HL-60 (cell line): ENCODE measurements around the gene CES2.

Experiments used
- GABPA ChIP-seq: IDR thresholded peaks from 2 replicates; pipeline ENCODE4 v1.6.1; 2012; ENCODE audit warnings: low read depth
- POLR2AphosphoS5 ChIP-seq: IDR thresholded peaks from 2 replicates; pipeline ENCODE4 v1.6.1; 2012; ENCODE audit warnings: low read depth
- SPI1 ChIP-seq: IDR thresholded peaks from 2 replicates; pipeline ENCODE4 v1.6.1; 2012; ENCODE audit warnings: low read depth, mild to moderate bottlenecking, borderline replicate concordance
- TF ChIP-seq, protein P1 (sequence below): IDR thresholded peaks from one replicate; pipeline ENCODE4 v1.5.1; 2011; ENCODE audit warnings: low read length, control low read depth, inconsistent platforms; ENCODE audit not compliant: insufficient read depth
- TF ChIP-seq, protein P2 (sequence below): IDR thresholded peaks from 2 replicates; pipeline ENCODE4 v1.6.1; 2012; ENCODE audit warnings: low read depth; ENCODE audit not compliant: insufficient replicate concordance

DNA sequence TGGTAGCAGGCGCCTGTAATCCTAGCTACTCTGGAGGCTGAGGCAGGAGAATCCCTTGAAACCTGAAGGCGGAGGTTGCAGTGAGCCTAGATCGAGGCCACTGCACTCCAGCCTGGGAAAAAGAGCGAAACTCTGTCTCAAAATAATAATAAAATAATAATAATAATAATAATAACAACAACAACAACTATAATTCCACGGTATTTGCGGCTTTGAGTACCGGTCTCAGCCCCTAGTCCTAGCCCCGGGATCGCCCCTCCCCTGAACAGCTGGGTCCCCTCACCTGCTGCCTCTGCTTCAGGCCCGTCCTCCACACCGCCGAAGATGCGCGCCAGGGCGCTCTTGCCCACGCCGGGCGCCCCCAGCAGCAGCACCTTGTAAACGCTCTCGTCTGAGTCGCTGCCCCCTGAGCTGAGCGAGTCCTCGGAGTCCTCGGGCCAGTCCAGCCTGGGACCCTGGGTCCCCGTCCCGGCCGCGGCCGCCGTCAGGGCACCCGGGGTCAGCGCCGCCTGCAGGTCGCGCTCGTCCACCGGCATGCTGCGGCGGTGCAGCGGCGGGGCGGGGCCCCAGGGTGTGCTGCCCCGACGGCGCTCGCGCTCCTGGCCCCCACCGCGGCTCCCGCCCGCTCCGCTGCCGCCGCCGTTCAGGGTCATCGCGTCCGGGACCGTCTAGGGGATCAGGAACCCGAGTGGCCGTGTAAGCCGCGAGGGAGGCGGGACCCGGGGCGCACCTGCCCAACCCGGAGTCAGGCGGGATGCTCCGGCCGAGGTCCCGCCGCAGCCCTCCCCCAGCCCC is 10.6 kb upstream of the CES2 start:
- TF ChIP-seq, protein P1, sequence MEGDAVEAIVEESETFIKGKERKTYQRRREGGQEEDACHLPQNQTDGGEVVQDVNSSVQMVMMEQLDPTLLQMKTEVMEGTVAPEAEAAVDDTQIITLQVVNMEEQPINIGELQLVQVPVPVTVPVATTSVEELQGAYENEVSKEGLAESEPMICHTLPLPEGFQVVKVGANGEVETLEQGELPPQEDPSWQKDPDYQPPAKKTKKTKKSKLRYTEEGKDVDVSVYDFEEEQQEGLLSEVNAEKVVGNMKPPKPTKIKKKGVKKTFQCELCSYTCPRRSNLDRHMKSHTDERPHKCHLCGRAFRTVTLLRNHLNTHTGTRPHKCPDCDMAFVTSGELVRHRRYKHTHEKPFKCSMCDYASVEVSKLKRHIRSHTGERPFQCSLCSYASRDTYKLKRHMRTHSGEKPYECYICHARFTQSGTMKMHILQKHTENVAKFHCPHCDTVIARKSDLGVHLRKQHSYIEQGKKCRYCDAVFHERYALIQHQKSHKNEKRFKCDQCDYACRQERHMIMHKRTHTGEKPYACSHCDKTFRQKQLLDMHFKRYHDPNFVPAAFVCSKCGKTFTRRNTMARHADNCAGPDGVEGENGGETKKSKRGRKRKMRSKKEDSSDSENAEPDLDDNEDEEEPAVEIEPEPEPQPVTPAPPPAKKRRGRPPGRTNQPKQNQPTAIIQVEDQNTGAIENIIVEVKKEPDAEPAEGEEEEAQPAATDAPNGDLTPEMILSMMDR: peak; percentile 23
- TF ChIP-seq SPI1 (no peak), POLR2AphosphoS5 (no peak), GABPA (no peak)
- TF ChIP-seq, protein P2, sequence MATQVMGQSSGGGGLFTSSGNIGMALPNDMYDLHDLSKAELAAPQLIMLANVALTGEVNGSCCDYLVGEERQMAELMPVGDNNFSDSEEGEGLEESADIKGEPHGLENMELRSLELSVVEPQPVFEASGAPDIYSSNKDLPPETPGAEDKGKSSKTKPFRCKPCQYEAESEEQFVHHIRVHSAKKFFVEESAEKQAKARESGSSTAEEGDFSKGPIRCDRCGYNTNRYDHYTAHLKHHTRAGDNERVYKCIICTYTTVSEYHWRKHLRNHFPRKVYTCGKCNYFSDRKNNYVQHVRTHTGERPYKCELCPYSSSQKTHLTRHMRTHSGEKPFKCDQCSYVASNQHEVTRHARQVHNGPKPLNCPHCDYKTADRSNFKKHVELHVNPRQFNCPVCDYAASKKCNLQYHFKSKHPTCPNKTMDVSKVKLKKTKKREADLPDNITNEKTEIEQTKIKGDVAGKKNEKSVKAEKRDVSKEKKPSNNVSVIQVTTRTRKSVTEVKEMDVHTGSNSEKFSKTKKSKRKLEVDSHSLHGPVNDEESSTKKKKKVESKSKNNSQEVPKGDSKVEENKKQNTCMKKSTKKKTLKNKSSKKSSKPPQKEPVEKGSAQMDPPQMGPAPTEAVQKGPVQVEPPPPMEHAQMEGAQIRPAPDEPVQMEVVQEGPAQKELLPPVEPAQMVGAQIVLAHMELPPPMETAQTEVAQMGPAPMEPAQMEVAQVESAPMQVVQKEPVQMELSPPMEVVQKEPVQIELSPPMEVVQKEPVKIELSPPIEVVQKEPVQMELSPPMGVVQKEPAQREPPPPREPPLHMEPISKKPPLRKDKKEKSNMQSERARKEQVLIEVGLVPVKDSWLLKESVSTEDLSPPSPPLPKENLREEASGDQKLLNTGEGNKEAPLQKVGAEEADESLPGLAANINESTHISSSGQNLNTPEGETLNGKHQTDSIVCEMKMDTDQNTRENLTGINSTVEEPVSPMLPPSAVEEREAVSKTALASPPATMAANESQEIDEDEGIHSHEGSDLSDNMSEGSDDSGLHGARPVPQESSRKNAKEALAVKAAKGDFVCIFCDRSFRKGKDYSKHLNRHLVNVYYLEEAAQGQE: no peak
